Tibial nerve (tissue), 4 donors: ENCODE data around the gene AMPD3. TPM values are rescaled to one million over a fixed set of nuclear protein-coding genes. Genes with fewer than 3 reads are reported as not detected.
A peak's percentile ranks its signal among the peaks of the same experiment; 100 is the strongest.

Source experiments
- DNase-seq, 2 donors: peaks; one replicate each; pipeline ENCODE4 v3.0.0-alpha.2; 2019; ENCODE audit warnings: low spot score in 2 of 2
- H3K27ac ChIP-seq, 4 donors: fragments of 200-600 bp; sonication (generic) in 3 of 4; one replicate each; pipeline ENCODE4 v1.5.1; 2017 to 2019; ENCODE audit warnings: mild to moderate bottlenecking in 1 of 4
- H3K27me3 ChIP-seq, 2 donors: fragments of 200-600 bp; sonication (generic) in 1 of 2; one replicate each; pipeline versions ENCODE4 v1.5.1 to v1.6.0; 2017 to 2019
- H3K36me3 ChIP-seq, 3 donors: fragments of 200-600 bp; sonication (generic); one replicate each; pipeline ENCODE4 v1.5.1; 2018 to 2019
- H3K4me1 ChIP-seq, 4 donors: fragments of 200-600 bp; sonication (generic) in 3 of 4; one replicate each; pipeline ENCODE4 v1.5.1; 2017 to 2019
- H3K4me3 ChIP-seq, 4 donors: fragments of 200-600 bp; sonication (generic) in 3 of 4; one replicate each; pipeline ENCODE4 v1.5.1; 2017 to 2019; ENCODE audit warnings: mild to moderate bottlenecking in 1 of 4, moderate library complexity in 1 of 4
- H3K9me3 ChIP-seq, 4 donors: fragments of 200-600 bp; sonication (generic) in 3 of 4; one replicate each; pipeline ENCODE4 v1.5.1; 2017 to 2019
- EP300 ChIP-seq, 2 donors: sonication (generic); formaldehyde crosslinking; IDR thresholded peaks; one replicate each; pipeline ENCODE4 v1.6.1; 2017; ENCODE audit warnings: antibody characterized with exemption in 2 of 2, mild to moderate bottlenecking in 1 of 2
- POLR2A ChIP-seq, 2 donors: fragments of 450-650 bp; IDR thresholded peaks; one replicate each; pipeline ENCODE4 v1.6.1; 2017; ENCODE audit warnings: antibody characterized with exemption in 2 of 2, mild to moderate bottlenecking in 2 of 2, moderate library complexity in 2 of 2
- WGBS, 2 donors: methylation state at CpG; one replicate each; pipeline ENCODE4 v1.1.5; 2018; 5-methylcytosine and 5-hydroxymethylcytosine counted together
- total RNA-seq, 4 donors: library from RNA; depleted of rRNA; stranded (reverse); fragments of >200 nt; gene quantifications; one replicate each; pipeline ENCODE4 v1.1.0, GENCODE V29; 2016
- TF ChIP-seq, protein P1 (sequence below), 5 experiments: fragments of 200-600 bp in 3 of 5; fragments of 450-650 bp in 2 of 5; sonication (generic) in 3 of 5; IDR thresholded peaks; one replicate each; pipeline ENCODE4 v1.5.1; 2016 to 2019; ENCODE audit warnings: antibody characterized with exemption in 5 of 5, mild to moderate bottlenecking in 3 of 5, moderate library complexity in 2 of 5

The AMPD3 gene
- total RNA-seq, 4 donors from 2014 or later, result 1.0 to 8.7 (median 3.7) TPM

DNA sequence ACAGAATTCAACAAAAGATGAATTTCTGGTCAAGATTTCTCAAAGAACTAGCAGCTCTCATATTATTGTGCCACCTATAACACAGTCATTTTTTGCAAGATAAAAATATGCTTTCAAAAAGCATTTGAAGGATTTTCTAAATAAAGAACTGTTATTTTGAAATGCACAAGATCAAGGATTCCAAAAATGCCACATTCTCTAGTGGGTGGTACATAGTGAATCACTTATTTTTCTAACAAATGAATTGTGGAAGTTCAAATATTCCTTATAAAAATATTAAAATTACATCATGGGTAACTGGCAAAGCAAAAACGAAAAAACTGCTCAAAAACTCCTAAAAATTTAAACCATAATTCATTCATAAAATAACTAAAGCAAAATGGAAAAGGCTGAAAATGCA is 83.9 kb downstream of the AMPD3 start:
- H3K4me3 ChIP-seq, result no peak overlapping the region
- H3K27ac ChIP-seq, result peak overlapping the region in 1 of 4 donors; percentile 36
- H3K36me3 ChIP-seq, result peaks cover 0 to 2% (median 0%) of the 10 kb centered on the region in 3 donors
- no peaks in the 10 kb centered on the region for H3K27me3 ChIP-seq
- TF ChIP-seq, protein P1, sequence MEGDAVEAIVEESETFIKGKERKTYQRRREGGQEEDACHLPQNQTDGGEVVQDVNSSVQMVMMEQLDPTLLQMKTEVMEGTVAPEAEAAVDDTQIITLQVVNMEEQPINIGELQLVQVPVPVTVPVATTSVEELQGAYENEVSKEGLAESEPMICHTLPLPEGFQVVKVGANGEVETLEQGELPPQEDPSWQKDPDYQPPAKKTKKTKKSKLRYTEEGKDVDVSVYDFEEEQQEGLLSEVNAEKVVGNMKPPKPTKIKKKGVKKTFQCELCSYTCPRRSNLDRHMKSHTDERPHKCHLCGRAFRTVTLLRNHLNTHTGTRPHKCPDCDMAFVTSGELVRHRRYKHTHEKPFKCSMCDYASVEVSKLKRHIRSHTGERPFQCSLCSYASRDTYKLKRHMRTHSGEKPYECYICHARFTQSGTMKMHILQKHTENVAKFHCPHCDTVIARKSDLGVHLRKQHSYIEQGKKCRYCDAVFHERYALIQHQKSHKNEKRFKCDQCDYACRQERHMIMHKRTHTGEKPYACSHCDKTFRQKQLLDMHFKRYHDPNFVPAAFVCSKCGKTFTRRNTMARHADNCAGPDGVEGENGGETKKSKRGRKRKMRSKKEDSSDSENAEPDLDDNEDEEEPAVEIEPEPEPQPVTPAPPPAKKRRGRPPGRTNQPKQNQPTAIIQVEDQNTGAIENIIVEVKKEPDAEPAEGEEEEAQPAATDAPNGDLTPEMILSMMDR (IDR thresholded peaks at IDR 0.05), result no peak
- TF ChIP-seq POLR2A (IDR thresholded peaks at IDR 0.05) (no peak), EP300 (IDR thresholded peaks at IDR 0.05) (no peak)
- H3K9me3 ChIP-seq, result no peaks in the 10 kb centered on the region
- H3K4me1 ChIP-seq, result peaks cover 0 to 29% (median 7%) of the 10 kb centered on the region in 4 donors
- WGBS, 2 donors, result 35 to 37% methylated on average over 1 of the region's 1 CpG
- DNase-seq, result no peak

DNA sequence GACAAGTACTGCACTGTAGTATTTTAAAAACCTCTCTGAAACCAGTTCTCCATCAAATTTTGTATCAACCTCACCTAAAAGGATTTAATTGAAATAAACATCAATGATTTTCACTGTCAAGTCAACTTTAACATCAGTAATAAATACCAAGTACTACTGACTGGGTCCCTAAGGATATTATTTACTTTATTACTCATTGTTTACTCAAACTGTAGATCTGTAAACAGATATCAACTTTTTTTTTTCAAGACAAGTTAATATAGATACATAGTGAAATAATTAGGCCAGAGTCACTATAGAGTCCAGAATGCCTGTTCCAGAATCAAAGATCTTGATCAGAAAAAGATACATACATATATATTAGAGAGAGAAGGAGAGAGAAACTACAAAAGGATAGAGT is 84.3 kb downstream of the AMPD3 start:
- H3K9me3 ChIP-seq, result no peaks in the 10 kb centered on the region
- no peaks in the 10 kb centered on the region for H3K36me3 ChIP-seq
- TF ChIP-seq, protein P1 (IDR thresholded peaks at IDR 0.05), result no peak
- TF ChIP-seq EP300 (IDR thresholded peaks at IDR 0.05), result no peak
- no peak for TF ChIP-seq POLR2A (IDR thresholded peaks at IDR 0.05)
- H3K4me1 ChIP-seq, result peaks cover 0 to 29% (median 7%) of the 10 kb centered on the region in 4 donors
- H3K27me3 ChIP-seq, result no peaks in the 10 kb centered on the region
- DNase-seq, result no peak
- H3K27ac ChIP-seq, result peak overlapping the region in 1 of 4 donors; percentile 36
- no peak overlapping the region for H3K4me3 ChIP-seq

DNA sequence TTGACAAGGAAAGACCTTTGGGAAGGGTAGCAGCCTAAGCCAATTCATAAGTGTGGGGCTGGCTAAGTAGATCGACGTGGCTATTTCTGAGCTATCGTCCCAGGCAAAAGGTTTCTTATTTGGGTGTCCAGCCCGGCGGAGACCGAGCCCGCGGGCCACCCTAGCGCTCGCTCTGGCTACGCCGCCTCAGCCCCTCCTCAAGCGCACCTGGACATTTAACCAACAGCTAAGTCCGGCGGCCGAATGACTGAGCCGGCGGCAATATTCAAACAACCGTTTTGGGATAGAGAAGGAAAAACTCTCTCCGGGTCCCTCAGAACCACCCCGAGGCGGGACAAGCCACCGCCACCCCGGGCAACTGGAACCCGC is 85.5 kb downstream of the AMPD3 start:
- WGBS, 2 donors, result 0 to 1% methylated on average over 15 to 25 of the region's 25 CpGs
- Histone ChIP-seq H3K4me3 (peak overlapping the region; percentile 70 to 94 (median 78)), H3K36me3 (no peaks in the 10 kb centered on the region), H3K9me3 (no peaks in the 10 kb centered on the region), H3K27ac (peak overlapping the region; percentile 76 to 94 (median 87)), H3K27me3 (no peaks in the 10 kb centered on the region), H3K4me1 (peaks cover 0 to 29% (median 7%) of the 10 kb centered on the region in 4 donors)
- TF ChIP-seq, protein P1 (IDR thresholded peaks at IDR 0.05), result no peak
- TF ChIP-seq POLR2A (IDR thresholded peaks at IDR 0.05), result no peak
- TF ChIP-seq EP300 (IDR thresholded peaks at IDR 0.05), result no peak
- DNase-seq, result peak; percentile 17 to 25

DNA sequence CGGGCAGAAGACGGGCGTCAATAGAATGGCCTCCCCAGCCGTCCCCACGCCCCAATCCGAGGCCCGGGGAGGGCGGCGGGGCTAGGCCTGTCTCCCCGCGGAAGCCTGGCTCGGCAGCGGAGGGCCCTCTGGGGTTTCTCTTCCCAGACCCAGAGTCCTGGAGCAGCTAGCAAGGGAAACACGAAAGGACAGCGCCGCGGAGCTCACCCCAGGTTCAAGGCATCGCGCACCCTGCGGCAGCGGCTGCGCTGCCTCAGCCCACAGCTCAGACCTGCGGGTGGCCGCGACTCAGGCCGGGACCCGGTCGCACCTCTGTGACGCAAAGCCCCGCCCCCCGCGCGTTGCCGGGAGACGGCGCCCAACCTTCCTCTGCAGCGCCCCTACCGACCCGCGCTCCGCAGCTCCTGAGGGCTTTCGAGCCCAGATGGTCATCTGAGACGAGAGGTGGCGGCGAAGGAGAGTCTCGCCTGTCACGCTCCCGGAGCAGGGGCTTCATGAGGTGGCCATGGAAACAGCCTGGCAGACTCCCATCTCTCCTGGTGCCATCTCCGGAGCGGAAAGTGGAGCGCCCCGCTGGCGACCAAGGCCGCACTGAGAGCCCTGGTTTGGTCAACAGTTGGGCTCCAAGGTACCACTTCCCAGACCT is 86.0 kb downstream of the AMPD3 start, which contains the start of gene RNF141:
Gene RNF141 (minus strand): TSS at position 273 of the 646 bp plus-strand sequence. CDS start 7,029 bp downstream, outside the sequence.
- peak; percentile 90 to 93 for DNase-seq
- Histone ChIP-seq H3K27ac (peak within 1 kb of the TSS; percentile 76 to 94 (median 87)), H3K4me1 (peaks cover 0 to 29% (median 7%) of the 10 kb centered on the region in 4 donors), H3K27me3 (no peaks in the 10 kb centered on the region), H3K36me3 (no peaks in the 10 kb centered on the region), H3K9me3 (no peaks in the 10 kb centered on the region), H3K4me3 (peak within 1 kb of the TSS; percentile 70 to 94 (median 78))
- TF ChIP-seq, protein P1 (IDR thresholded peaks at IDR 0.05), result peak; percentile 79 to 96 (median 92)
- TF ChIP-seq POLR2A (IDR thresholded peaks at IDR 0.05) (peak; percentile 83 to 89), EP300 (IDR thresholded peaks at IDR 0.05) (peak; percentile 89 to 96)
- 0 to 2% methylated on average over 19 to 29 of the region's 54 CpGs for WGBS, 2 donors

DNA sequence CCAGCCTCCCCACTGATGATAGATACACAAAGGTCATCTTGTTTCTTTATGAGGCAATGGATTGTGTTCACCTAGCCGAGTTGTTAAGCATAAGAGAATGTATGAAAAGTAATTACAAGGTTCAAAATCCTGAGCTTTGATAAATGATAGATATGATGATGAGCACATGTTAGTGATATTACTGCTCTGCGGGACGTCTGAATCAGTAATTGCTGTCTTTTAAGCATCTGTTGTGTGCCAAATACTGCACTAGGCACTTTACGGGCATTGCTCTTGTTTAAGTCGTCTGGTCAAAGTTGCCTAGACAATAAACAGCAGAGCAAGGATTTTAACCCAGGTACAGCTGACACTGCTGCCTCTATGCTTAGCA is 86.5 kb downstream of the AMPD3 start:
- DNase-seq, result no peak
- Histone ChIP-seq H3K36me3 (no peaks in the 10 kb centered on the region), H3K4me3 (peak overlapping the region in 3 of 4 donors; percentile 78 to 94 (median 79)), H3K27ac (peak overlapping the region in 3 of 4 donors; percentile 83 to 94 (median 91)), H3K27me3 (no peaks in the 10 kb centered on the region), H3K9me3 (no peaks in the 10 kb centered on the region), H3K4me1 (peaks cover 0 to 29% (median 7%) of the 10 kb centered on the region in 4 donors)
- 40 to 55% methylated on average over 5 of the region's 5 CpGs for WGBS, 2 donors
- TF ChIP-seq POLR2A (IDR thresholded peaks at IDR 0.05), result no peak
- TF ChIP-seq, protein P1 (IDR thresholded peaks at IDR 0.05), result no peak
- TF ChIP-seq EP300 (IDR thresholded peaks at IDR 0.05), result no peak
